ENCODE results near the gene HSP90AB1. TPM values are rescaled to one million over a fixed set of nuclear protein-coding genes. Genes with fewer than 3 reads are reported as not detected.

The HSP90AB1 gene
- total and polyA plus RNA-seq, 9 of the 15 experiments (the other 6 are each of a cell fraction or from before 2014, with no cell fraction given): 1,780 to 3,358 (median 2,262) TPM

GRCh38 chr6:44234101-44235025, 12.5 kb upstream of the HSP90AB1 start (continued):
- TF ChIP-seq E2F5 (CRISPR knock-in tag; IDR thresholded peaks at IDR 0.05): no peak
- TF ChIP-seq TBP (optimal IDR thresholded peaks at IDR 0.05; ENCODE audit: low read depth, low read length): no peak
- 0 out of 4 replicates have a peak, but pooled peaks of 1 of the 2 experiments have one; percentile 27 for TF ChIP-seq ARNT (IDR thresholded peaks at IDR 0.05)
- no peak for TF ChIP-seq TSHZ1 (CRISPR knock-in tag; IDR thresholded peaks at IDR 0.05)
- TF ChIP-seq ZNF79 (CRISPR knock-in tag; IDR thresholded peaks at IDR 0.05; ENCODE audit: low read depth): no peak
- TF ChIP-seq ZNF436 (CRISPR knock-in tag; IDR thresholded peaks at IDR 0.05): no peak
- TF ChIP-seq NFIC (IDR thresholded peaks at IDR 0.05): peak; percentile 76
- 0 out of 2 replicates have a peak, but pooled peaks have one; percentile 15 for TF ChIP-seq FOXK1 (CRISPR knock-in tag; IDR thresholded peaks at IDR 0.05; ENCODE audit: borderline replicate concordance)
- TF ChIP-seq SRF (CRISPR knock-in tag; IDR thresholded peaks at IDR 0.05): no peak
- no peak for TF ChIP-seq GTF2A2 (tag; IDR thresholded peaks at IDR 0.05)
- TF ChIP-seq ZFP1 (CRISPR knock-in tag; IDR thresholded peaks at IDR 0.05): no peak
- TF ChIP-seq TFAP4 (CRISPR knock-in tag; IDR thresholded peaks at IDR 0.05; ENCODE audit: borderline replicate concordance): peak; percentile 62; the same call in 1 of the 2 replicates
- peak; percentile 90 for TF ChIP-seq DEAF1 (CRISPR knock-in tag; IDR thresholded peaks at IDR 0.05)
- no peak for TF ChIP-seq ZSCAN32 (CRISPR knock-in tag; IDR thresholded peaks at IDR 0.05)
- TF ChIP-seq ZFP36 (IDR thresholded peaks at IDR 0.05; ENCODE audit: low read depth, low read length, partially characterized antibody): no peak
- TF ChIP-seq JUNB (CRISPR knock-in tag; conservative IDR thresholded peaks at IDR 0.05): no peak
- no peak for TF ChIP-seq TCFL5 (CRISPR knock-in tag; conservative IDR thresholded peaks at IDR 0.05)
- TF ChIP-seq ZNF124 (CRISPR knock-in tag; IDR thresholded peaks at IDR 0.05): no peak
- no peak for TF ChIP-seq ZNF384 (IDR thresholded peaks at IDR 0.05; ENCODE audit: low read depth, low read length)
- no peak for TF ChIP-seq GABPA (tag; conservative IDR thresholded peaks at IDR 0.05; ENCODE audit: low read depth)
- no peak for TF ChIP-seq ZNF766 (CRISPR knock-in tag; conservative IDR thresholded peaks at IDR 0.05)
- 0 out of 2 replicates have a peak, but pooled peaks have one; percentile 10 for TF ChIP-seq HLTF (IDR thresholded peaks at IDR 0.05)

Data from K562 (cell line).